RWPE1 (cell line): ENCODE measurements around the gene PRSS8.

ENCODE experiments used
- CTCF ChIA-PET: fragments of 350-600 bp; sonication (Branson Sonifier 250); formaldehyde crosslinking; extraction: SDS; loops from one replicate; lab custom pipeline; 2021; lab: Yijun Ruan, JAX
- POLR2A ChIA-PET: fragments of 400-600 bp; formaldehyde crosslinking; extraction: SDS; loops from one replicate; lab custom pipeline; 2020; ENCODE audit warnings: antibody characterized with exemption; ENCODE audit not compliant: low non-redundant PET; lab: Yijun Ruan, JAX
- DNase-seq: peaks from one replicate; pipeline ENCODE4 v3.0.0; 2012; ENCODE audit warnings: low spot score
- H3K27ac ChIP-seq: fragments of 450-650 bp; 2 replicates; pipeline ENCODE4 v1.5.1; 2017
- CTCF ChIP-seq: fragments of 450-650 bp; conservative IDR thresholded peaks from 2 replicates; pipeline ENCODE4 v1.5.1; 2017; ENCODE audit warnings: low read depth, mild to moderate bottlenecking

PRSS8 gene

GRCh38 chr16:31083981-31084380, 51.5 kb downstream of the PRSS8 start:
- ChIA-PET POLR2A (interaction anchor here (1.1 kb wide), 1 partner anchor 10 kb away, joined by 3 read pairs; the partner anchor contains the start of genes ZNF646 and ZNF668), CTCF (interaction anchor here (0.6 to 0.8 kb wide), 2 partner anchors 54 to 101 kb away, joined by 3 read pairs; no protein-coding TSS in a partner anchor)
- DNase-seq: no peak
- no peak for TF ChIP-seq CTCF
- H3K27ac ChIP-seq: peak overlapping the region; percentile 67

GRCh38 chr16:31083556-31083955, 52.0 kb downstream of the PRSS8 start:
- CTCF ChIA-PET: interaction anchor here (0.6 to 0.8 kb wide), 3 partner anchors 54 to 101 kb away, joined by 3 read pairs; no protein-coding TSS in a partner anchor
- POLR2A ChIA-PET: interaction anchor here (1.1 kb wide), 1 partner anchor 9 kb away, joined by 3 read pairs; the partner anchor contains the start of genes ZNF646 and ZNF668
- DNase-seq: no peak
- TF ChIP-seq CTCF: no peak
- H3K27ac ChIP-seq: peak overlapping the region; percentile 67

GRCh38 chr16:31083081-31083480, 52.4 kb downstream of the PRSS8 start:
- no peak for TF ChIP-seq CTCF
- H3K27ac ChIP-seq: peak overlapping the region; percentile 67
- CTCF ChIA-PET: interaction anchor here (0.8 kb wide), 2 partner anchors 97 to 100 kb away, joined by 3 read pairs; no protein-coding TSS in a partner anchor
- no peak for DNase-seq
- POLR2A ChIA-PET: no interaction called here

DNA sequence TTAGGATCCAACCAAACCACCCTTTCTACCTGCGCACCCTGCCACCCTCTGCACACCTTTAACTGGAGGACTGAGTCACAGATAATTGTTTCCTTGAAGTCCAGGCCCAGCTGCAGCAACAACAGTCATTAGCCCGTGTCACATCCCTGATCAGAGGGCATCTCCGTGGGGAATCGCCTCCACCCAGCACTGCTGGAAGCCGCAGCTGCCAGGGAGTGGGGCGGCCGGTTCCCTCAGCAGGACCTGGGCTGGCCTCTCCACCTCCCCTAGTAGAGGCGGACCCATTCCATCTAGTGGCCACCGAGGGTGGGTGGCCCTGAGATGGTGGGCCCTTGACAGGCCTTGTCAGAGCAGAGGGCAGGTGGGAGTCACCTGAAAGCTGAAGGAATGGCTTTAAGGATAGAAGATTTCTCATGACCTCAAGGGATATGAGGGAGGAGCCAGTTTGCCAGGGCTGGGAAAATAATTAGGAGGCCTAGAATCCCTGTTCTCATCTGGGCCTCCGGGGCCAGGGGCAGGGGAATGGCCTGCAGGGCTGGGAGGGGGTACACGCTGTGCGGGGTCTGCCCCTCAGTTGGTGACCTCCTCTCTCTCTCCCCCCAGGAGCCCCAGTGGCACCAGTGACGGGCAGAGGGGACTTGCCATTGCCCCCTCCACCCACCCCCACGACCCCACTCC, 53.0 kb downstream of the PRSS8 start:
- TF ChIP-seq CTCF: no peak
- POLR2A ChIA-PET: no interaction called here
- H3K27ac ChIP-seq: peak overlapping the region; percentile 67
- CTCF ChIA-PET: no interaction called here
- DNase-seq: no peak
